ENCODE measurements around the gene DNASE1. TPM values are rescaled to one million over a fixed set of nuclear protein-coding genes. Genes with fewer than 3 reads are reported as not detected.

The DNASE1 gene
- total RNA-seq, 3 donors from 2014 or later (not counting 1 experiment from before 2014, with no cell fraction given), result 29.9 to 47.8 (median 34.9) TPM

Other genes starting within 250 kb of the DNASE1 start
- gene ZNF597, start 211.2 kb upstream of the DNASE1 start, total RNA-seq, result 1 to 10 TPM; 1.8 to 3.5 (median 2.8) TPM
- gene NAA60, start 211.0 kb upstream of the DNASE1 start, total RNA-seq, result 10 to 100 TPM; 45.1 to 69.0 (median 58.9) TPM
- not detected for gene C16orf90, start 159.2 kb upstream of the DNASE1 start, total RNA-seq
- 1 to 10 TPM; 4.0 to 6.2 (median 4.7) TPM for gene CLUAP1, start 153.7 kb upstream of the DNASE1 start, total RNA-seq
- gene NLRC3, start 77.3 kb upstream of the DNASE1 start, total RNA-seq, result 100 to 1,000 TPM in 2 of 3 donors, 10 to 100 TPM in 1; 98.8 to 145 (median 133) TPM
- 10 to 100 TPM; 13.5 to 18.6 (median 15.5) TPM for gene SLX4, start 43.1 kb upstream of the DNASE1 start, total RNA-seq
- 10 to 100 TPM; 33.7 to 56.7 (median 54.6) TPM for gene TRAP1, start 62.8 kb downstream of the DNASE1 start, total RNA-seq
- 100 to 1,000 TPM; 197 to 234 (median 224) TPM for gene CREBBP, start 226.0 kb downstream of the DNASE1 start, total RNA-seq

Data from natural killer cell (primary cell).